Activated CD4-positive, CD25-positive, alpha-beta regulatory T cell treated with anti-CD3 and anti-CD28 coated beads, Interleukin-2, amount 50 U/mL, for 24 hours (primary cell): ENCODE data around the gene SERPINB7.

Source experiments
- ATAC-seq, 2 donors: fragments of 150-1000 bp; cut with Tn5 transposase; one replicate each; pipeline ENCODE4 v1.10.0; 2021; ENCODE audit warnings: mild to moderate bottlenecking in 1 of 2, moderate library complexity in 1 of 2

The SERPINB7 gene

DNA sequence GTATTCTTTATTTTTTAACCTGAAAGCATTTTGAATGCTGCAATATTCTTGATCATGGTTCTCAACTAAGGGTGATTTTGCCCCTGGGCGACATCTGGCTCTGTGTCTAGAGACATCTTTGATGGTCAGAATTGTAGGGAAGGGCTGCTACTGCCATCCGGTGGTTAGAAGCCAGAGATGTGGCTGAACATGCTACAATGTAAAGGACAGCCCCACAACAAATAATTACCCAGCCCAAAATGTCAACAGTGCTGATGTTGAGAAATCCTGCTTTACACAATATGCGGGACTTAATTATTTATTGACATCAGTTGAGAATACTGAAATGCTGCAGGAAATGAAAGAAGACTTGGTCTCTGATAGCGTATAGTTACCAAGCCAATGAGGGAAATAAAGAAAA is 74.8 kb downstream of the SERPINB7 start:
- ATAC-seq = no peak

DNA sequence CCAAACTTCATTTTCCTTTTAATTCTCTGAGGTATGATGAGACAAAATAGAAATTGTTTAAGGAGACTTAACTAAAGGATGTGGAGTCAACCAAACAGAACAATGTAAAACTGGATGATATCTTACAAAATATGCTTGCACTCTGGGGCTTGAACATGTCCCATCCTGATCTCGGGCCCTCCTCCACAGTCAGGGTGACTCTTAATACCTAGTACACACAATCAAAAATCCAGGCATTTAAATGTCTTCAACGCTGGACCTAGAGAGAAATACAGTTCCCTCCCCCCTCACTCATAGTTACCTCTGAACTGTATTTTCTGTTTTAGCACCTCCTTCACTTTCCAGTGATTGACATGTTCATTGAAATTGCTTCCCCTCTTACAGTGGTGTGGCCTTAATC is 75.4 kb downstream of the SERPINB7 start:
- ATAC-seq = no peak
